Endodermal cell (in vitro differentiated cells): Measurements from ENCODE around the gene LIMK1. TPM values are rescaled to one million over a fixed set of nuclear protein-coding genes. Genes with fewer than 3 reads are reported as not detected.

ENCODE experiments used
- DNase-seq: peaks from one replicate; pipeline ENCODE4 v3.0.0-alpha.2; 2017
- H3K27ac ChIP-seq: 2 replicates; pipeline ENCODE4 v1.5.1; 2013; ENCODE audit warnings: mild to moderate bottlenecking, low read depth, low read length, moderate library complexity
- H3K27me3 ChIP-seq: 2 replicates; pipeline ENCODE4 v1.6.1; 2013; ENCODE audit warnings: mild to moderate bottlenecking, low read length, moderate library complexity; ENCODE audit not compliant: insufficient read depth, control insufficient read depth, poor library complexity, severe bottlenecking
- H3K36me3 ChIP-seq: 2 replicates; pipeline ENCODE4 v1.7.0; 2013; ENCODE audit warnings: mild to moderate bottlenecking, low read length, moderate library complexity; ENCODE audit not compliant: control insufficient read depth, insufficient read depth
- H3K4me1 ChIP-seq: one replicate; pipeline ENCODE4 v1.7.0; 2013; ENCODE audit warnings: low read length; ENCODE audit not compliant: control insufficient read depth, insufficient read depth
- H3K4me3 ChIP-seq: 2 replicates; pipeline ENCODE4 v1.5.1; 2013; ENCODE audit warnings: mild to moderate bottlenecking, low read length, moderate library complexity
- H3K9ac ChIP-seq: 2 replicates; pipeline ENCODE4 v1.6.1; 2013; ENCODE audit warnings: mild to moderate bottlenecking, low read length, moderate library complexity; ENCODE audit not compliant: poor library complexity, severe bottlenecking; ENCODE audit errors: extremely low read depth
- H3K9me3 ChIP-seq: 2 replicates; pipeline ENCODE4 v1.6.1; 2013; ENCODE audit warnings: mild to moderate bottlenecking, low read length, moderate library complexity; ENCODE audit not compliant: control insufficient read depth
- H3K27ac Mint-ChIP-seq: 2 replicates; pipeline ENCODE4 v1.8.0; 2020; ENCODE audit warnings: mixed read lengths
- H3K27me3 Mint-ChIP-seq: 2 replicates; pipeline ENCODE4 v1.8.0; 2021; ENCODE audit warnings: mild to moderate bottlenecking, mixed read lengths; ENCODE audit not compliant: insufficient read depth
- H3K36me3 Mint-ChIP-seq: 2 replicates; pipeline ENCODE4 v1.8.0; 2020; ENCODE audit warnings: low read depth, mixed read lengths
- H3K4me1 Mint-ChIP-seq: 2 replicates; pipeline ENCODE4 v1.8.0; 2020; ENCODE audit warnings: mixed read lengths
- H3K4me3 Mint-ChIP-seq: 2 replicates; pipeline ENCODE4 v1.8.0; 2020; ENCODE audit warnings: mild to moderate bottlenecking, moderate library complexity, mixed read lengths
- H3K9me3 Mint-ChIP-seq: 2 replicates; pipeline ENCODE4 v1.8.0; 2020; ENCODE audit warnings: mild to moderate bottlenecking, mixed read lengths
- WGBS, 2 experiments: methylation state at CpG; one replicate each; pipeline versions ENCODE4 v1.1.5 to v1.1.7; 2013; ENCODE audit warnings: missing lambda C conversion rate in 2 of 2, mixed read lengths in 1 of 2; ENCODE audit not compliant: insufficient coverage in 1 of 2, insufficient read length in 1 of 2; 5-methylcytosine and 5-hydroxymethylcytosine counted together
- total RNA-seq, 2 donors: library from RNA; stranded (reverse); fragmentation: NEBNext Ultra II Directional in 1 of 2; extraction: Animal tissue kit (Norgen Biotek cat#: 25700) in 1 of 2; gene quantifications; 2 replicates in 1 of 2; 3 replicates in 1 of 2; pipeline ENCODE4 v1.2.1, GENCODE V29; 2021
- TF ChIP-seq, protein P1 (sequence below): fragments of 200-600 bp; sonication (generic); conservative IDR thresholded peaks from 2 replicates; pipeline ENCODE4 v1.5.0; 2021; ENCODE audit warnings: antibody characterized with exemption, mild to moderate bottlenecking

Gene LIMK1
- total RNA-seq, 2 donors from 2014 or later = 83.9 TPM

DNA sequence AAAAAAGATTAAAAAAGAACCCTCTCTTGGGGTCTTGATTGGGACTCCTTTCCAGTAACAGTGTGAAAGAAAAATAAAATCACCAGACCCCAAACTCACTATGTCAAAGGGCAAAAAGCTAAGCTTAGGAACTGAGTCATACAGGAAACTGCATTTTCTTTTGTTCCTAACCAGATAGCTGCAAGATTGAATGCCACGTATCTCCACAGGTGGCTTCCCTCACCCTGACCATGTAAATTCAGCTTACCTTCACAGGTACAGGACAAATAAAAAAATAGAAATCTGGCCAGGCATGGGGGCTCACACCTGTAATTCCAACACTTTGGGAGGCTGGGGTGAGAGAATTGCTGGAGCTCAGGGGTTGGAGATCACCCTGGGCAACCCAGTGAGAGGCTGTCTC lies 58.1 kb downstream of the LIMK1 start:
- H3K27me3 ChIP-seq = no peaks in the 10 kb centered on the region
- no peak overlapping the region for H3K4me3 Mint-ChIP-seq
- H3K9ac ChIP-seq = no peak overlapping the region
- peak overlapping the region; percentile 64 for H3K27ac Mint-ChIP-seq
- H3K27ac ChIP-seq = no peak overlapping the region
- 57% methylated on average over 1 of the region's 1 CpG; no CpG with 5 or more reads in 1 of the 2 experiments for WGBS, 2 experiments
- H3K4me1 Mint-ChIP-seq = peaks cover 15% of the 10 kb centered on the region
- H3K9me3 Mint-ChIP-seq = peaks cover 12% of the 10 kb centered on the region
- DNase-seq = peak; percentile 65
- no peaks in the 10 kb centered on the region for H3K4me1 ChIP-seq
- TF ChIP-seq, protein P1, sequence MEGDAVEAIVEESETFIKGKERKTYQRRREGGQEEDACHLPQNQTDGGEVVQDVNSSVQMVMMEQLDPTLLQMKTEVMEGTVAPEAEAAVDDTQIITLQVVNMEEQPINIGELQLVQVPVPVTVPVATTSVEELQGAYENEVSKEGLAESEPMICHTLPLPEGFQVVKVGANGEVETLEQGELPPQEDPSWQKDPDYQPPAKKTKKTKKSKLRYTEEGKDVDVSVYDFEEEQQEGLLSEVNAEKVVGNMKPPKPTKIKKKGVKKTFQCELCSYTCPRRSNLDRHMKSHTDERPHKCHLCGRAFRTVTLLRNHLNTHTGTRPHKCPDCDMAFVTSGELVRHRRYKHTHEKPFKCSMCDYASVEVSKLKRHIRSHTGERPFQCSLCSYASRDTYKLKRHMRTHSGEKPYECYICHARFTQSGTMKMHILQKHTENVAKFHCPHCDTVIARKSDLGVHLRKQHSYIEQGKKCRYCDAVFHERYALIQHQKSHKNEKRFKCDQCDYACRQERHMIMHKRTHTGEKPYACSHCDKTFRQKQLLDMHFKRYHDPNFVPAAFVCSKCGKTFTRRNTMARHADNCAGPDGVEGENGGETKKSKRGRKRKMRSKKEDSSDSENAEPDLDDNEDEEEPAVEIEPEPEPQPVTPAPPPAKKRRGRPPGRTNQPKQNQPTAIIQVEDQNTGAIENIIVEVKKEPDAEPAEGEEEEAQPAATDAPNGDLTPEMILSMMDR = no peak
- H3K9me3 ChIP-seq = peaks cover 9% of the 10 kb centered on the region
- no peaks in the 10 kb centered on the region for H3K36me3 ChIP-seq
- H3K4me3 ChIP-seq = no peak overlapping the region
- no peaks in the 10 kb centered on the region for H3K27me3 Mint-ChIP-seq
- H3K36me3 Mint-ChIP-seq = no peaks in the 10 kb centered on the region

DNA sequence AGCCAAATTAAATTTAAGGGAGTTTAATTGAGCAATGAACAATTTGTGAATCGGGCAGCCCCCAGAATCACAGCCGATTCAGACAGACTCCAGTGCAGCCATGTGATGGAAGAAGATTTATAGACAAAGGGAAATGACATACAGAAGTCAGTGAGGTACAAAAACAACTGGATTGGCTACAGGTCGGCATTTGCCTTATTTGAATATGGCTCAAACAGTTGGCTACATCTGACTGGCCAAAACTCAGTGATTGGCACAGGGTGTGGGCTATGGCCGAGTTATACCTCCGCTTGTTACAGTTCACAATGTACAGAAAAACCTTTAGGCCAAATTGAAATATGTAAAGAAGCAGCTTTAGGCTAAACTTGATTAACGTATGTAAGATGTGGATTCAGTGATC lies 59.8 kb downstream of the LIMK1 start:
- Histone ChIP-seq H3K4me1 (no peaks in the 10 kb centered on the region), H3K4me3 (no peak overlapping the region), H3K9me3 (peaks cover 9% of the 10 kb centered on the region), H3K27me3 (no peaks in the 10 kb centered on the region), H3K9ac (no peak overlapping the region), H3K36me3 (no peaks in the 10 kb centered on the region), H3K27ac (no peak overlapping the region)
- Mint-ChIP-seq H3K36me3 (no peaks in the 10 kb centered on the region), H3K9me3 (peaks cover 12% of the 10 kb centered on the region), H3K27me3 (no peaks in the 10 kb centered on the region), H3K27ac (no peak overlapping the region), H3K4me3 (no peak overlapping the region), H3K4me1 (peaks cover 11% of the 10 kb centered on the region)
- WGBS, 2 experiments = 94 to 96% methylated on average over 5 to 6 of the region's 6 CpGs
- TF ChIP-seq, protein P1 = no peak
- DNase-seq = no peak

DNA sequence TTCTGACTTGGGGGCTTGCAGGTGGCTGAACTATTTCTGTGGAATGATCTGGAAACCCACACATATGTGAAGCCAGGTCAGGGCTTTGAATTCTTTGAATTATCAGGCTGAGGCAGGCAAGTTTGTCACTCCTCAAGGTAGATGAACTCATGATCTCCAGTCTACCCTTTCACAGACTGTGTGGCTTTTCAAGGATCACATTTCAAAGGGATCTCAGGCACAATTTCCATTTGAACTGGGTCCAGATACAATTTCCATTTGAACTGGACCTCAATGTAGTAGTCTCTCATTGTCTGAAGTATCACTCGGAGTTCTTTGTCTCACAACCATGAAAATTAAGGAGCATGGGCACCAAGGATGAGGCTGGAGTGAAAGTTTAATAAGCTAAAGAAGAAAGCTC lies 64.9 kb downstream of the LIMK1 start:
- Mint-ChIP-seq H3K9me3 (peaks cover 8% of the 10 kb centered on the region), H3K27ac (no peak overlapping the region), H3K4me1 (peaks cover 3% of the 10 kb centered on the region), H3K36me3 (no peaks in the 10 kb centered on the region), H3K4me3 (no peak overlapping the region), H3K27me3 (no peaks in the 10 kb centered on the region)
- H3K4me1 ChIP-seq = no peaks in the 10 kb centered on the region
- H3K27me3 ChIP-seq = no peaks in the 10 kb centered on the region
- peaks cover 9% of the 10 kb centered on the region for H3K9me3 ChIP-seq
- H3K4me3 ChIP-seq = no peak overlapping the region
- 100% methylated on average over 1 of the region's 1 CpG; no CpG with 5 or more reads in 1 of the 2 experiments for WGBS, 2 experiments
- DNase-seq = no peak
- TF ChIP-seq, protein P1 = no peak
- no peak overlapping the region for H3K27ac ChIP-seq
- H3K9ac ChIP-seq = no peak overlapping the region
- no peaks in the 10 kb centered on the region for H3K36me3 ChIP-seq
